Measurements from ENCODE around the gene SLC39A2.
"Not testable (repeated sequence)": the region's sequence is repeated elsewhere in the genome, so short reads cannot be mapped to it uniquely, and the experiment has no call there.

Gene SLC39A2

DNA sequence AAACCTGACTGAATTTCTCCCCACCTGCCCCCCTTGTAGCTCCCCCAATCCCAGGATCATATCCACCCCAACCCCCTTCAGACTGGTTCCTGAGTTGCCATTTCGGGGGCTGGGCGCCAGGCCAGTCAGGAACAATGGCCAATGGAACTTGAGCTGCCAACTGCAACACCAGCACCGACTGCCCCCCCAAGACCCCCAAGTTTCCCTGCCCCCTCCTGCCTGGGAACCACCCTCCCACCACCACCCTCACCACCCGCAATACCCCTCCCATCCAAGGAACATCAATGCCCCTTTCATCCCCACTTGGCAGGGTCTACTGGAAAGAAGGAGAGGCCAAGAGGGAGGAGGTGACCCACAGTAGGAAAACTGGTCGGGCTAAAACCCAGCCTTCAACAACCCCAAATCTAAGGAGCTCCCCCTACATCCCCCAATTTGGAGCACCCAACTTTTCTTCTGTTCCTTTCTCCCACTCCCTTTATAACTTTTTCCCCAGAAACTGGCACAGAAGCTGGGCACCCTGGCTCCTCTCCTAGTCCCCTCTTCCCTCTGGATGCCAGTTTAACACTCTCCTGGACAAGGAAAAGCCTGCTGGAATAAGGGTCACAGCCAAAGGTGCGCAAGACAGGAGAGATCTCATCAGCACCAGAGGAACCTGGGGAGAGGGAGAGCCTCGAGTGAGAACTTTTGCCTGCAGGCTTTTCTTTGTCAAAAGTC, 27.3 kb downstream of the SLC39A2 start:
- DNase-seq: no peak

DNA sequence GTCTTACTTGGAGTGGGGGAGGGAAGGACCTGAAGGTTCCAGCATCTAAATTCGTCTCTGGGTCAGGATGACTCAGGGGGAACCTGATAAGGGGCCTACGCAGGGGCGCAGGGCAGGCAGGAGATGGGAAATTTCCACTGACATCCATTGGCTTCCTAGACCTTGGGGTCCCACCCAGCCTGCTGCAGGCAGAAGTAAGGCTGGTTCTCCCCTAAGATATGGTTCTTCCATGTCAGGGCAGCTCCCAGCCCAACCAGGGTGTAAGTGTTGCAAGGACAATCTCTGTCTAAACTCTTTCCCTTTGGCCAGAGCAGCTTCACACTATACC, 27.9 kb downstream of the SLC39A2 start:
- no peak for DNase-seq

DNA sequence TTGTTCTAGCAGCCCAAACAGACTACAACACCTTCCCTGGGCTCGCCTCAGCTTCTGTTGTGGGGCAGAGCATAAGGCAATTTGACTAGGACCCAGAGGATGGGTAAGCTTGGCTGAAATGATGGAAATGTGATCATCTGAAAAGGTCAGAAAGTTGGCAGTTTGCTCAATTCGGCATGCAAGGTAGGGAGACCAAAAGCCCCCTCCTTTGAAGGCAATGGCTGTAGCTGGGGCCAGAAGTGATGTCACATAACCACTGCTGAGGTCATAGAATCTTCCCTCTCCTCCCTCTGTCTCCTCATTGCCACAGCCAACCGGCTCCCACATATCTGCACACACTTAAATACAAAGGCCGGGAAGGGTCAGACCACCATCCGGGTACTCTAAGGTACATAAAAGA, 30.8 kb downstream of the SLC39A2 start, which contains the start of gene TPPP2:
Gene TPPP2, plus strand, starts transcription at position 301 of the 400 bp plus-strand sequence. CDS start 365 bp downstream, outside the sequence.
- DNase-seq: no peak

DNA sequence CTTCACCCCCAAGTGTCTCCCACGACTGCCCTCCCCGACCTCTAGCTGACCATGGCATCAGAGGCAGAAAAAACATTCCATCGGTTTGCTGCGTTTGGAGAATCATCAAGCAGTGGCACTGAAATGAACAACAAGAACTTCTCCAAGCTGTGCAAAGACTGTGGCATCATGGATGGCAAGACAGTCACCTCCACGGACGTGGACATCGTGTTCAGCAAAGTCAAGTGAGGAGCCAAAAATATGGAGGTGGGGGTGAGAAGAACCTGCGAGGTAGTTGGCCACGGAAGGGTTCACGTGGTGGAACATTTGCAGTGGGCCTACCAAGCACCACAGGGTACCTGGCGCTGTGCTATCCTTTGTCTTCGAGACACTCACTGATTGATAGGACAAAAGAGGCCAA, 31.4 kb downstream of the SLC39A2 start:
- DNase-seq: no peak

DNA sequence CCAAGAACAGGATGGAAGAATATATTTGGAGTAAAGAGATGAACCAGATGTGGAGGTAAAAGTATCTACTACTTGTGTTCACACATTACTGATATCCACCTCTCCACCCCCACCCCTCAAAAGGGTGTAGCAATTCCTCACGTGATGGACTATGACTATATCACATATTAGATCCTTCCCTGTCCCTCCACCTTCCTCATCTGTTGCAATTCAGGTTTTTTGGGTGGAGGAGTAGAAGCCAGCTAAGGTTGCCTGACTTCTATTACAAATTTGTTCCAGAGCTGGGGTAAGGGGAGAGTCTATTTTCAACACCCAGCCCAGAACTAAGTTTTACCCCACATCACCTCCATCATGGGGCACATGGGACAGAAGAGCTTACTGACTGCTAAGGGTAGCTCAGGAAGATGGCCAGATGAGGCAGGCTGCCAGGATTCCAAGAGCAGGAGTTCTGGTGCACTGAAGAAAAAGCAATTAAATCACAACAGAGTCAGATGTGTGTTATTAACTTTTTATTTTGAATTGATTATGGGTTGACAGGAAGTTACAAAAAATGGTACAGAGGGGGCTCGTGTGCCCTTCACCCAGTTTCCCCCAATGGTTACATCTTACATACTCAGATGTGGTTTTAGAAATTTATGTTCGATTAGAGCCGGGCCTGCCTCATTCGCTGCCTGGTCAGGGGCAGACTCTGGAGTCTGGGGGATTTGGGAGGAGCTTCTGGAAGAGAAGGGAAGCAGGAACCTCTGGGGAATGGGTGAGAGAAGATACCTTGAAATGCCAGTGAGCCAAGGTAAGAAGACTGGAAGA, 33.4 kb downstream of the SLC39A2 start:
- no peak for DNase-seq

DNA sequence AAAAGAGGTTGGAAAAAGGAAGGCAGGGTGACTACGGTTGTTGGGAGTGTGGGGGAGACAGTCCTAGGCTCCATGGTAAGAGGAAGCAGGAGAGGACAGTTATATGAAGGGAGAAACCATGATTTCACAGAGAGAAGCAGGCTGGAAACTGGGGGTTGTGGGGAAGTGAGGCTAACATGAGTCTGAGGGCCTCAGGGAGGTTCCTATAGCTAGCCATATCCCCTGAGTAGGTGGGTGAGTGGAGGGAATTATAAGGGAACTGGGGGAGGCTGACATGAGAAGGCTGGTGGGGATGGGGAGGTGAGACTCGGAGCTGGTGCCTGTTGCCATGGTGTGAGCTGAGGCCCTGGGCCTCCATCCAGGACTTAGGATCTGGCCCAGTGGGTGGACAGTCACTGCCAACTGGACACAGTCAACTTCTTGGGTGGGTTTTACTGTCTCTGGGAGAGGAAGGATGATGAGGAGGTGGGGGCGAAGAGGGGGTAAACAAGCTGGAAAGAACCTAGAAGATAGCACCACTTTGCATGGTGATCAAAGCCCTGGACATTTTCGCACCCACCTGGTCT, 34.1 kb downstream of the SLC39A2 start:
- no peak for DNase-seq

DNA sequence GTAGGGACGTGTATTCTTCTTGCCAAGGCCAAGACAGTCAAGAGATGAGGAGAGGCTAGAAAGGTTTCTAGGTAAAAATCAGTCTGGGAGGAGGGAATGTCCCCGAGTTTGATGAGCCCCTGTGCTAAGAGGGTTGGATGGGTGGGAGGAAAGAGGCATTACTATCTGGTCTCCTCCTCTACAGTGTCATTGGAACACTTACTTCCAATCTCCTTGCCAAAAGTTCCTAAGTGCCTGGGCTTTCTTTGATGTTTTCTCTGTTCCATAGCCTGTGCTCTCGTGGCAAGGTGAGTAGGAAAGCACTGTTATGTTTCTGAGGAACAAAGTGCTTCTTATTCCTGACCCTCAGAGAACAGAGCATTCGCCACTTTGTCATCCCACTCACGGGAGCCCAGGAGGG, 35.6 kb downstream of the SLC39A2 start, which contains the start of gene RNASE13:
Gene RNASE13, minus strand, starts transcription at position 101 of the 400 bp plus-strand sequence. CDS start 519 bp downstream, outside the sequence.
- no peak for DNase-seq

DNA sequence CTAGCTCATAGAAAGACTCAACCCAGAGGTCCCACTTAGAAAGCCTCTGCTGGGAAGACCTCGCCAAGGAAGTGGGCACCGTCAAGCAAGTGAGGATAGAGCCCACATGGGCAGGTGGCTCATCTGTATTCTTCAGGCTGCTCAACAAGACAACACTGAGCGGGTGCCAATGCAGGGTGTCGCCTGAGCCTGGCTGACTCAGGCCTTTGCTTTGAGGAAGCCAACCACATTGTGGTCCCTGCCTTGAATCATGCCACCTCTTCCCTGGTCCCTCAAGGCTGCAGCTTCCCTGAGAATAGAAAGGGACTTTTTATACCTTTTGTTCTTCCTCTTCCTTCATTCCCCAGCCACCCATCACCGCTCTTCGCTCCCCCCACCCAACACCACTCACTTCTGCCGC, 37.7 kb downstream of the SLC39A2 start:
- no peak for DNase-seq

DNA sequence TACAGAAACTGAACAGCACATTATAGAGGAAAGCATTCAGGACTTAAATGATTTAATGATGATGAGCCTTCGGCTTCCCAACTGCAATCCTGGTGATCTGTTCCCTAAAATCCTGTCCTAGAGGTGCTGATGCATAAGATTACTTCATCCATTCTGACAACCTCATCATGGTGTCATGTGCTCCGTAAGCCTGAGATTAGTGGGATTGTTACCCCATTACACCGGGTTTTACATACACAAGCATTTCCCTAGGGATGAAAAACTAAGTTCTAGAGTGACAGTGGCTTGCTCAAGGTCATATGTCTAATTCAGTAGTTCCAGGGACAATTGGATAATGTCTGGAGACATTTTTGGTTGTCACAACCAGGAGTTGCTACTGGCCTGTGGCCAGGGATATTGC, 38.1 kb downstream of the SLC39A2 start:
- DNase-seq: no peak

DNA sequence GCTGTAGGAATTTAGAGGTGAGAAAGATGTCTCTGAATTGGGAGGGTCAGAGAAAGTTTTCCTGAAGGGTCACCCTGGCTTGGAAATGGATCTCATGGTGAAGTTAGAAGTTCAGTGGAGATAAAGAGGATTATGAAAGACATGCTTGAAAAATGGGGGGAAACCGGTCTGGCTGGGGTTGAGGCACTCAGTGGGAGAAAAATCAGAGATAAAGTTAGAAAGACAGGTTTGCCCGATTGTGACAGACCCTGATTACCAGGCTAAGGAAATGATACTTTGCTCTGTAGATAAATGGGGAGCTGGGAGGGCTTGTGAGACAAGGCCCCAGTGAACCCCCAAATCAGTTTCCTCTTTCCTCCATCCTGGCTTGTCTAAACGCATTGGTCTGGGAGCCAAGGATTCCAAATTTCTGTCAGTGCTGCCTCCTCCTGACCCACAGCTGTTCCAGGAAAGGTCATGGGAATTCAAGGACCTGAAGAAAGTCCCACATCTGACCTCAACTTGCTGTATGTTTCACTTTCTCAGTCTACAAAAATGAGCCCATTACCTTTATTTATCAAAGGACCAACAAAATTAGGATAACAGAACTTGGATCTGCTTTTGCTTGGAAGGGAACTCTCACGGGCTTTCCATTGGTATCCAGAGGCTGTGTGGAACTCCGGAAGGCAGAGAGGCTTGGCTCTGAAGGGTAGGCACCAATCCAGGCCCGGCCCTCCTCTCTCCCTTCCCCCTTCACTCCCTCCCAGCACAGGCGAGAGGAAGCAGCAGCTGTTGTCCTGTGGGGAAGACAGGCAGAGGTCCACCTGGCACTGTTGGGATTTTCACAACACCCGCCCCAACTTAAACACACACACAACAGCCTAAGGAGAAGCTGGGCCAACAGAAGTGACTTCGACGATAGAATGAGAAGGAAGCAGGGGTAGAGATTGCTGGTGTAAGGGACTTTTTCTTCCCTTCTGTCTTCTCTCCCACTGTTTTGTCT, 39.6 kb downstream of the SLC39A2 start:
- peak; percentile 67 for DNase-seq

DNA sequence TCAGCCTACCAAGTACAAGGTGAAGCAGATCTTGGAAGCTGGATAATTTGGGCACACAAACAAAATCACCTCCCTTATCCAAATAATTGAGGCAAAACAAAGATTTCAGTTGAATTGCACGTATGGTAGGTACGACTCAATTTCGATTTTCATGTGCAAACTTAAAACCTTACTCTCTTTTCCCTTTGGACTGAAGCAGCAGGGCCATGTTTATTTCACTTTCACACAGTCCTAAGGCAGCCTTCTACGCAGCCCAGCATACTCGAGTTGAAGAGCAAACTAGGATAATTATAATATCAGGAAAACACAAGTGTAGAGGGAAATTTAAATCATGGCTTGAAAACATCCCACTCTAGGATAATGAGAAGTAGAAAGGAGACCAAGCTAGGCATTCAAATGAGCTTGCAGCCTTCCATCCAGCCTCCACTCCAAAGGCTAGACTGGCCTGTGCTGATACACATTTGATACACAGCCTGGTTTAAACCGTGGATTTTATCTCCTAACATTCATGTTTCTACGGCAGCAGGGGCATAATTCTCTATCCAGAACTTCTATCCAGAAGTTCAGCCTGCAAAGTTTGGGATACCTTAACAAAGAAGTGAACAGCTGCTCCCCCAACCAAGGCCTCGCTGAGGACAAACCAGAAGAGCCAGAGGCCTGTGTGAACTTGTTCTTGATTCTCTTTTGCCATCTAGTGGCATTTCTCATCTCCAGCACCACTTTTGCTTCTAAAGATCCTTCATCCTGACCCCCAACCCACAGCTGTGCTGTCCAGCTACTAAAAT, 40.7 kb downstream of the SLC39A2 start:
- DNase-seq: peak; percentile 57

DNA sequence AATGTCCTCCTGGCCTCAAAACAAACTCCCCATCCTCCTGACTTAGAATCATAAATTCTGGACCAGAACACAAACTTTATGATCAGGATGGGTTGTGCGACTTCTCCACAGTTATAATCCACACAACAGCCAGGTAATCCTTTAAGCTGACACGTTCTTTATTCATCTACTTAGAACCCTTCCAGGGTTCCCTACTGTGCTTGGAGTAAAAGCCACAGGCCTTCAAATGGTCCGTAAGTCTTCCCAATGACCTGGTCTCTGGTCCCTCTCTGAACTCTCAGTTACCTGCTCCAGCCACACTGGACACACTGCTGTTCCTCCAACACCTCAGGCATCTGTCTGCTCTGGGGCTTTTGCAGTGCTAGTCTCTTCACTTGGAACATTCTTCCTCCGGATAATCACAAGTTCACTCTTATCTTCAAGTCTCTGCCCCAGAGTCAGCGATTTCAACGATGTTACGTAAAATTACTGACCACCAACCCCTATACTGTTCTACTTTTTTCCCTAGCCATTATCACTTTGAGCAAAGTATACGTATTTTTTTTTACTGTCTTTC, 41.4 kb downstream of the SLC39A2 start:
- DNase-seq: no peak

DNA sequence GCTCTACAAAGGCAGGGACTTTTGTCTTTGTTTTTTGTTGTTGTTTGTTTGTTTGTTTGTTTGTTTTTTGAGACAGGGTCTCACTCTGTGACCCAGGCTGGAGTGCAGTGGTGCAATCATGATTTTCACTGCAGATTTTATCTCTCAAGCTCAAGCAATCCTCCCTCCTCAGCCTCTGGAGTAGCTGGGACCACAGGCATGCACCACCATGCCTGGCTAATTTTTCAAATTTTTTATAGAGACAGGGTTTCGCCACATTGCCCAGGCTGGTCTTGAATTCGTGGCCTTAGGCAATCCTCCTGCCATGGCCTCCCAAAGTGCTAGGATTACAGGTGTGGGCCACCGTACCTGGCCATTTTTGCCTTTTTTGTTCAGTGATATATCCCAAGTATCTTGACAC, 41.8 kb downstream of the SLC39A2 start:
- not testable (repeated sequence) for DNase-seq

DNA sequence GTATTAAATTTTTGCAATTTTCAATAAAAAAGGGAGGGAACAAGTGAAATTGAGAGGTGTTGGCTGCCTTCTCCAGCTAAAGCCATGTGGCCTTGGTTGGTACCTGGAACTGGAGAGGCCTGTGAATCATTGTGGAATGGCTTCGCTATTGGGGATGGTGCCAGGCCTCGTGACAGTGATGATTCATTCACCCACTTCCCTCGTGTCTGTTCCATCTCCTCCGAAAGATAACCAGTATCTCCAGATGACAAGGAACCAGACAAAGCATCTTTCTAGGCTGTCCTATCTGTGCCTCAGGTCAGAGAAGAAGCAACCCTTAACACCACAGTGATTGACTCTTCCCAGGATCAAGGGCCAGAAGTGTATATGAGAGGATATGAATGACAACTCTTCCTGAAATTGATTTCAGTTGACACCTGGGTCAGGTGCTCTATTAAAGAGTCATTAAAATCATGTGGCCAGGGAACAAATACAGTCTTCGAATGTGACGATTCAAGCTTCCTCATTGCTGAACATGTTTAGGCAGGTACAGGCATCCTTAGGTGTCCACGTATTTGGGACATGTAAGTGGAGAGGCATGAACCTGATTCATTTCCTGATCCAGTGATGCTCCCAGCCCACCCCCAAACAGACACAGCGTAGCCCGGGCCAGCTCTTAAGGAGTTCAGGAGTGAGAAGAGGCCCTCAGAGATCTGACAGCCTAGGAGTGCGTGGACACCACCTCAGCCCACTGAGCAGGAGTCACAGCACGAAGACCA, 42.8 kb downstream of the SLC39A2 start, which contains the start of gene RNASE7:
Gene RNASE7, plus strand, starts transcription at position 687 of the 758 bp plus-strand sequence. CDS start 631 bp downstream, outside the sequence.
- DNase-seq: no peak

DNA sequence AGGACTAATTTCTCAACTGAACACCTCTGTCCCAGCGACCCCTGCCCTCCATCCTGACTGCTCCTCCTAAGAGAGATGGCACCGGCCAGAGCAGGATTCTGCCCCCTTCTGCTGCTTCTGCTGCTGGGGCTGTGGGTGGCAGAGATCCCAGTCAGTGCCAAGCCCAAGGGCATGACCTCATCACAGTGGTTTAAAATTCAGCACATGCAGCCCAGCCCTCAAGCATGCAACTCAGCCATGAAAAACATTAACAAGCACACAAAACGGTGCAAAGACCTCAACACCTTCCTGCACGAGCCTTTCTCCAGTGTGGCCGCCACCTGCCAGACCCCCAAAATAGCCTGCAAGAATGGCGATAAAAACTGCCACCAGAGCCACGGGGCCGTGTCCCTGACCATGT, 43.8 kb downstream of the SLC39A2 start:
- DNase-seq: no peak

DNA sequence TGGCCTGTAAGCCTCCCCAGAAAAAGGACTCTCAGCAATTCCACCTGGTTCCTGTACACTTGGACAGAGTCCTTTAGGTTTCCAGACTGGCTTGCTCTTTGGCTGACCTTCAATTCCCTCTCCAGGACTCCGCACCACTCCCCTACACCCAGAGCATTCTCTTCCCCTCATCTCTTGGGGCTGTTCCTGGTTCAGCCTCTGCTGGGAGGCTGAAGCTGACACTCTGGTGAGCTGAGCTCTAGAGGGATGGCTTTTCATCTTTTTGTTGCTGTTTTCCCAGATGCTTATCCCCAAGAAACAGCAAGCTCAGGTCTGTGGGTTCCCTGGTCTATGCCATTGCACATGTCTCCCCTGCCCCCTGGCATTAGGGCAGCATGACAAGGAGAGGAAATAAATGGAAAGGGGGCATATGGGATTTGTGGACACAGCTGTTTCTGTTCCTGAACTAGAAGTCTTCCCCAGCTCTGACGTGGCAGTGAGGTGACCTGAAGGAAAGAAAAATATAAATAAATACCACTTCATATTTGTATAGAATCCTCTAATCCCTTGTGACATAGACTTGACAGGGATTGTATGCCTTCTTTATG, 44.4 kb downstream of the SLC39A2 start:
- DNase-seq: peak; percentile 4

DNA sequence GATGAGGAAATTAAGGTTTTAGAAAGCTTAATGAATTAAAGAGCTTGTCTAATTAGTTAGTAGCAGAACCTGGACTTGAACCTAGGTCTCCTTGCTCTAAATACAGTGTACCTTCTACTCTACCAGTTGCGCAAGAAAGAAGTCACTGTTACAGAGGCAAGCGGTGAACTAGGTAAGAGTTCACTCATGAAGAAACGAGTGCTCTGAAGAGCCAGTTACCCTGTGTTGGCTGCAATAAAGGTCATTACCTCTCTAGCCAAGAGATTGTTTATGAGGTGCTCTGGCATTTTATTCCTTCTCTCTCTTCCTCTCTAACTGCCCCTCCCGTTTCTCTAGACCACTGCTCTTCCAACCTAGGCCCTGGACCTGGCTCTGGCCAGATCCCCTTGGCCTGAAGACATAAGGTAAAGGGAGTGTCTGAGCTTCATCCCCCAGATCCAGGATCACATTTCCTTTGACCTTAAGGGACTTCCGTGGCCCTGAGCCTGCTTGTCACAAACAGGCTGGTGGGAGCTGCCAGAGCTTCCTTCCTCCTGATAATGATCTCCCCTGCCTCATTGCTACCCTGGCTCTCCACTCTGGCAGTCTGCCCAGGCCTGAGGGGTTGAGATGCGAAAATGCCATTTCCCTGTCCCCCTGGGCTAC, 45.0 kb downstream of the SLC39A2 start:
- DNase-seq: no peak

DNA sequence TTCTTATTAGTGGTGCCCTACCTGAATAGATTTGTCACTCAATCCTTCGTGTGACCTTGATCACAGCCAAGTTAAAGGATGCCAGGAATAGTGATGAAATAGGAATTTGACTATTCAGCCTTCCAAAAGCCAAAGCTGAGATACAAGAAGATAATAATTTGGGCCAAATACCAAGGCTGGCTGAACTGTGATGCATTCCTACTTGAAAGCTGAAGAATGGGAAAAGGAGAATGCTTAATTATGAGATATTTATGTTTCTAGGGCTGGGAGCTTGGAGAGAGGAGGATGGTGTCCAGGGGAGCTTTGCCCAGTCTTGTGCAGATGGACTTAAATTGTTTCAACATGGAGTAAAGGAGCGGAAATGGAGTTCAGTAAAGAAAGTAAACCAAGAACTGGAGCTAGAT, 48.3 kb downstream of the SLC39A2 start:
- no peak for DNase-seq

DNA sequence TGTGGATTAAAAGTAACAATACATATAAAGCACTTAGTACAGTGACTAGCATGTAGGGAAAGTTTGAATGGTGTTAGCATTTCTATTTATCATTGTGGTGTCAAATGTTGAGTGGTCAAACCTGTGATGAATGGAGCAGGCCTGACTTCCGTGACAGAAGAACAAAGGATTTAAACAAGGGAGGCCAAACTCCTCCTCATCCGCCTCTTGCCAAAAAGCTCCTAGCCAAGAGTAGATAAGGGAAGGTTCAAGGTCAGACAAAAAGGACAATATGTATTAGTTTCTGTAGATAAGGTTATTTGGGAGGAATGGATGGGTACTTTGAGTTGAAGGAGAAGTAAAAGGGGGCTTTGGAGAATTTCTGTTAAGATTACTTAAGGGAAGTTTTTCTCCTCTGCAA, 49.5 kb downstream of the SLC39A2 start:
- DNase-seq: no peak

DNA sequence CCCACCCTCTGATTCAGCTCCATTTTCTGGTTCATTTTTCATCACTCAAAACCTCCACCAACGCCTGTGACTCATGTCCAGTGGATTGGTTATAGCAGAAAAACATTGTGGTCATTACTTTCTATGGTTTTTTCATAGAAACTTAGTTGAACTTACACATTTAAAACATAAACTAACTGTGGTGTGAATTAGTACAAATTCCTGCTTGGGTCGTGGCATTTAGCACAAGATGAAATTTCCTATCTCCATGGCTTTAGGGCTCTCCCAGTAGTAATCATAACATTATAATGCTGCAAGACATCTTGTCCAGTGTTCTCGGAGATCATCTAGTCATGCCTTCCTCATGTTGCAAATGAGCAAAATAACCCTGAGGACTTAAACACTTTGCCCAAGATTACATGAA, 50.2 kb downstream of the SLC39A2 start:
- no peak for DNase-seq

Measured in DMS53 (cell line).